Measurements from ENCODE around the gene SRGAP3. TPM values are rescaled to one million over a fixed set of nuclear protein-coding genes. Genes with fewer than 3 reads are reported as not detected.

Gene SRGAP3
- total RNA-seq, 1 donor from 2014 or later = 7.1 TPM

GRCh38 chr3:8954938-8955763 is 294.3 kb downstream of the SRGAP3 start:
- no peak for DNase-seq

GRCh38 chr3:8953313-8953712 is 296.1 kb downstream of the SRGAP3 start:
- no peak for DNase-seq

- DNase-seq = no peak
Measured at GRCh38 chr3:8952130-8952529, 297.3 kb downstream of the SRGAP3 start.

GRCh38 chr3:8945890-8946600 is 303.4 kb downstream of the SRGAP3 start:
- DNase-seq = no peak

- DNase-seq = no peak
Measured at GRCh38 chr3:8942746-8943488, 306.5 kb downstream of the SRGAP3 start.

- DNase-seq = no peak
Measured at GRCh38 chr3:8942115-8942514, 307.3 kb downstream of the SRGAP3 start.

- peak; percentile 65 for DNase-seq
Measured at GRCh38 chr3:8938021-8938420, 311.4 kb downstream of the SRGAP3 start.

GRCh38 chr3:8937064-8938020 is 312.1 kb downstream of the SRGAP3 start:
- DNase-seq = peak; percentile 73

GRCh38 chr3:8932507-8932906 is 316.9 kb downstream of the SRGAP3 start:
- DNase-seq = no peak

- DNase-seq = no peak
Measured at GRCh38 chr3:8931342-8931741, 318.1 kb downstream of the SRGAP3 start.

Other genes with a start within 250 kb of the SRGAP3 start
- gene THUMPD3, start 113.4 kb upstream of the SRGAP3 start, total RNA-seq = 23.5 and 30.9 TPM in 2 replicates
- gene SETD5, start 148.0 kb upstream of the SRGAP3 start, total RNA-seq = 48.0 and 73.4 TPM in 2 replicates